ENCODE data around the gene ADAP1. TPM values are rescaled to one million over a fixed set of nuclear protein-coding genes. Genes with fewer than 3 reads are reported as not detected.

The ADAP1 gene
- total RNA-seq, 1 experiment from 2014 or later: 16.4 TPM

- Histone ChIP-seq H3K27me3 (replicated peaks; ENCODE audit: insufficient read depth, low read depth, low read length, poor library complexity) (no peaks in the 10 kb centered on the region), H3K9me3 (ENCODE audit: low read depth, low read length, poor library complexity, severe bottlenecking) (no peaks in the 10 kb centered on the region), H3K27ac (ENCODE audit: low read depth, low read length, poor library complexity, severe bottlenecking) (no peak overlapping the region), H3K4me1 (ENCODE audit: insufficient read depth, low read length, poor library complexity, severe bottlenecking) (peaks cover 12% of the 10 kb centered on the region), H3K4me3 (ENCODE audit: low read depth, low read length, poor library complexity, severe bottlenecking) (no peak overlapping the region), H3K36me3 (ENCODE audit: insufficient read depth, low read length, poor library complexity, severe bottlenecking) (peaks cover 83% of the 10 kb centered on the region)
- DNase-seq (ENCODE audit: low spot score): no peak
- ChIA-PET CTCF (no interaction called here), POLR2A (ENCODE audit: low non-redundant PET) (no interaction called here)
- TF ChIP-seq CTCF (conservative IDR thresholded peaks at IDR 0.05; ENCODE audit: low read depth, low read length) (no peak), EZH2 (IDR thresholded peaks at IDR 0.05; ENCODE audit: borderline replicate concordance, low read depth, low read length, poor library complexity, severe bottlenecking) (no peak)
- BruUV-seq (replicated peaks): no TSS peak
- intact Hi-C loops (cut with micrococcal nuclease; ENCODE audit: unreplicated experiment): no loop called here
Observed at GRCh38 chr7:859359-860030, 95.0 kb downstream of the ADAP1 start.

- intact Hi-C loops (cut with micrococcal nuclease; ENCODE audit: unreplicated experiment): no loop called here
- no peak for DNase-seq (ENCODE audit: low spot score)
Observed at GRCh38 chr7:857661-858060, 96.8 kb downstream of the ADAP1 start.

DNA sequence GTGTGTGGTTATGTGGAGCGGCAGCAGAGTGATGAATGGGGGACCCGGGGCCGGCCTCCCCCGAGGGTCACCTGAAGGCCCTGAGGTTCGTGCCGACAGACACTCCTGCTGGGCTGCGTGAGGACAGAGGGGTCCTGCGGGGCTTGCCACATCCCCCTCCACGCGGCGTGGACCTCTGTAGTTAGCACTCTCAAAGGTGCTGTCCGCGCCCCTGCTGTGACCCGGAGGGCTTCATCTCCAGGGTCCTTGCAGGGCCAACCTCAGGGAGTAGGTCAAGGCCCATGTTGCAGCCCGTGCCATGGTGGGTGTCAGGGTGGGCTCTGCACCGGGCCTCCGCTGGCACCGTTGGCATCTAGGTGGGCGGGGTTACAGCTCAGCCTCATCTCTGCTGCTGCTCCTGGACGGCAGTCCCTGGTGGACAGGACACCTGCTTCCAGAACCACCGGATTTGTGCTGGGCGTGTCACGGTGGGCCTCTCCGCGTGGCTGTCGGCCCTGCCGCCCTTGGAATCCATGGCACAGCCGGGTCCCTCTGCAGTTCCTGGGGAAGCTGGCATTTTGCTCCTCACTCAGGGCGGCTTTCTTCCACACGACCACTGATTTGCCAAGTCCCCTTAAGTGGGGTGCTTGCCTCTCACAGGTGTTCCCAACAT is 97.9 kb downstream of the ADAP1 start:
- Histone ChIP-seq H3K4me3 (ENCODE audit: low read depth, low read length, poor library complexity, severe bottlenecking) (no peak overlapping the region), H3K27me3 (replicated peaks; ENCODE audit: insufficient read depth, low read depth, low read length, poor library complexity) (no peaks in the 10 kb centered on the region), H3K36me3 (ENCODE audit: insufficient read depth, low read length, poor library complexity, severe bottlenecking) (peaks cover 87% of the 10 kb centered on the region), H3K9me3 (ENCODE audit: low read depth, low read length, poor library complexity, severe bottlenecking) (no peaks in the 10 kb centered on the region), H3K4me1 (ENCODE audit: insufficient read depth, low read length, poor library complexity, severe bottlenecking) (no peaks in the 10 kb centered on the region), H3K27ac (ENCODE audit: low read depth, low read length, poor library complexity, severe bottlenecking) (no peak overlapping the region)
- DNase-seq (ENCODE audit: low spot score): no peak
- BruUV-seq (replicated peaks): no TSS peak
- intact Hi-C loops (cut with micrococcal nuclease; ENCODE audit: unreplicated experiment): no loop called here
- CTCF ChIA-PET: no interaction called here
- TF ChIP-seq EZH2 (IDR thresholded peaks at IDR 0.05; ENCODE audit: borderline replicate concordance, low read depth, low read length, poor library complexity, severe bottlenecking) (no peak), CTCF (conservative IDR thresholded peaks at IDR 0.05; ENCODE audit: low read depth, low read length) (no peak)
- POLR2A ChIA-PET (ENCODE audit: low non-redundant PET): no interaction called here

More at GRCh38 chr7:857661-858060, 96.8 kb downstream of the ADAP1 start:
- Histone ChIP-seq H3K4me3 (ENCODE audit: low read depth, low read length, poor library complexity, severe bottlenecking) (no peak overlapping the region), H3K27me3 (replicated peaks; ENCODE audit: insufficient read depth, low read depth, low read length, poor library complexity) (no peaks in the 10 kb centered on the region), H3K4me1 (ENCODE audit: insufficient read depth, low read length, poor library complexity, severe bottlenecking) (peaks cover 11% of the 10 kb centered on the region), H3K27ac (ENCODE audit: low read depth, low read length, poor library complexity, severe bottlenecking) (no peak overlapping the region), H3K9me3 (ENCODE audit: low read depth, low read length, poor library complexity, severe bottlenecking) (no peaks in the 10 kb centered on the region), H3K36me3 (ENCODE audit: insufficient read depth, low read length, poor library complexity, severe bottlenecking) (peaks cover 84% of the 10 kb centered on the region)
- no peak for TF ChIP-seq EZH2 (IDR thresholded peaks at IDR 0.05; ENCODE audit: borderline replicate concordance, low read depth, low read length, poor library complexity, severe bottlenecking)
- TF ChIP-seq CTCF (conservative IDR thresholded peaks at IDR 0.05; ENCODE audit: low read depth, low read length): no peak
- ChIA-PET CTCF (no interaction called here), POLR2A (ENCODE audit: low non-redundant PET) (no interaction called here)
- no TSS peak for BruUV-seq (replicated peaks)

All from A673 (cell line).